HepG2 (cell line): ENCODE data around the gene CAPZA1. TPM values are rescaled to one million over a fixed set of nuclear protein-coding genes. Genes with fewer than 3 reads are reported as not detected.

Source experiments
- ATF2 ChIP-seq: sonication (generic); formaldehyde crosslinking; IDR thresholded peaks from 2 replicates; pipeline ENCODE4 v1.4.0; 2020; ENCODE audit warnings: missing genetic modification reagents
- CREB1 ChIP-seq, 2 experiments: fragments of 450-650 bp in 1 of 2; IDR thresholded peaks; 2 replicates each; pipeline ENCODE4 v1.6.1; 2016 to 2017; ENCODE audit warnings: control low read depth in 1 of 2, mild to moderate bottlenecking in 1 of 2, missing compliant biosample characterization in 1 of 2, missing genetic modification characterization in 1 of 2
- GATAD2A ChIP-seq: IDR thresholded peaks from 2 replicates; pipeline ENCODE4 v1.6.1; 2016
- HNF1A ChIP-seq, 2 experiments: sonication (generic) in 1 of 2; formaldehyde crosslinking in 1 of 2; IDR thresholded peaks; 2 replicates each; pipeline versions ENCODE4 v1.4.0 to v1.6.1; 2016 to 2020; ENCODE audit warnings: borderline replicate concordance in 1 of 2, low read depth in 1 of 2, mild to moderate bottlenecking in 1 of 2, missing genetic modification reagents in 1 of 2
- JUND ChIP-seq: sonication (generic); formaldehyde crosslinking; IDR thresholded peaks from 2 replicates; pipeline ENCODE4 v1.8.0; 2022; ENCODE audit warnings: mild to moderate bottlenecking, missing genetic modification reagents
- PHB2 ChIP-seq: fragments of 450-650 bp; IDR thresholded peaks from 2 replicates; pipeline ENCODE4 v1.6.1; 2018; ENCODE audit not compliant: partially characterized antibody
- TRAFD1 ChIP-seq: sonication (generic); formaldehyde crosslinking; IDR thresholded peaks from 2 replicates; pipeline ENCODE4 v1.5.1; 2020; ENCODE audit warnings: missing genetic modification reagents, mild to moderate bottlenecking, borderline replicate concordance
- ZBTB7A ChIP-seq: sonication (generic); formaldehyde crosslinking; IDR thresholded peaks from 2 replicates; pipeline ENCODE4 v1.8.0; 2022; ENCODE audit warnings: mild to moderate bottlenecking, missing genetic modification reagents
- ZNF333 ChIP-seq: sonication (generic); formaldehyde crosslinking; IDR thresholded peaks from 2 replicates; pipeline ENCODE4 v1.4.0; 2020; ENCODE audit warnings: mild to moderate bottlenecking, missing genetic modification reagents, borderline replicate concordance
- ZNF335 ChIP-seq: sonication (generic); formaldehyde crosslinking; IDR thresholded peaks from 2 replicates; pipeline ENCODE4 v1.4.0; 2020; ENCODE audit warnings: missing genetic modification reagents
- ZNF446 ChIP-seq: sonication (generic); formaldehyde crosslinking; IDR thresholded peaks from 2 replicates; pipeline ENCODE4 v1.5.0; 2020; ENCODE audit warnings: mild to moderate bottlenecking, missing genetic modification reagents
- ZNF605 ChIP-seq: sonication (generic); formaldehyde crosslinking; IDR thresholded peaks from 2 replicates; pipeline ENCODE4 v1.8.0; 2022; ENCODE audit warnings: mild to moderate bottlenecking, missing genetic modification reagents
- polyA plus RNA-seq, 8 experiments: library from polyadenylated mRNA; depleted of rRNA in 3 of 8; stranded (reverse) in 7 of 8; unstranded in 1 of 8; fragments of >200 nt; fragmentation: Illumina TruSeq in 4 of 8; extraction: Trizol in 4 of 8; gene quantifications; 2 replicates each; pipeline versions ENCODE4 v1.2.1 to v1.2.3, GENCODE V29; 2011 to 2016; ENCODE audit warnings: low read depth in 4 of 8, missing spikeins in 1 of 8, mixed read lengths in 1 of 8; ENCODE audit not compliant: insufficient read depth in 1 of 8
- total RNA-seq, 5 experiments: library from RNA; depleted of rRNA; stranded (reverse); fragments of >200 nt; fragmentation: Illumina TruSeq; extraction: Trizol; gene quantifications; 2 replicates each; pipeline ENCODE4 v1.2.3, GENCODE V29; 2016; ENCODE audit warnings: low read depth in 1 of 5
- TF ChIP-seq, protein P1 (sequence below): sonication (generic); formaldehyde crosslinking; IDR thresholded peaks from 2 replicates; pipeline ENCODE4 v1.4.0; 2020; ENCODE audit warnings: missing genetic modification reagents
- TF ChIP-seq, protein P2 (sequence below): IDR thresholded peaks from 2 replicates; pipeline ENCODE4 v1.6.1; 2016; ENCODE audit warnings: mild to moderate bottlenecking

Gene CAPZA1
- total and polyA plus RNA-seq, 2 of the 13 experiments (the other 11 are each of a cell fraction or from before 2014, with no cell fraction given): 67.0 to 117 TPM

DNA sequence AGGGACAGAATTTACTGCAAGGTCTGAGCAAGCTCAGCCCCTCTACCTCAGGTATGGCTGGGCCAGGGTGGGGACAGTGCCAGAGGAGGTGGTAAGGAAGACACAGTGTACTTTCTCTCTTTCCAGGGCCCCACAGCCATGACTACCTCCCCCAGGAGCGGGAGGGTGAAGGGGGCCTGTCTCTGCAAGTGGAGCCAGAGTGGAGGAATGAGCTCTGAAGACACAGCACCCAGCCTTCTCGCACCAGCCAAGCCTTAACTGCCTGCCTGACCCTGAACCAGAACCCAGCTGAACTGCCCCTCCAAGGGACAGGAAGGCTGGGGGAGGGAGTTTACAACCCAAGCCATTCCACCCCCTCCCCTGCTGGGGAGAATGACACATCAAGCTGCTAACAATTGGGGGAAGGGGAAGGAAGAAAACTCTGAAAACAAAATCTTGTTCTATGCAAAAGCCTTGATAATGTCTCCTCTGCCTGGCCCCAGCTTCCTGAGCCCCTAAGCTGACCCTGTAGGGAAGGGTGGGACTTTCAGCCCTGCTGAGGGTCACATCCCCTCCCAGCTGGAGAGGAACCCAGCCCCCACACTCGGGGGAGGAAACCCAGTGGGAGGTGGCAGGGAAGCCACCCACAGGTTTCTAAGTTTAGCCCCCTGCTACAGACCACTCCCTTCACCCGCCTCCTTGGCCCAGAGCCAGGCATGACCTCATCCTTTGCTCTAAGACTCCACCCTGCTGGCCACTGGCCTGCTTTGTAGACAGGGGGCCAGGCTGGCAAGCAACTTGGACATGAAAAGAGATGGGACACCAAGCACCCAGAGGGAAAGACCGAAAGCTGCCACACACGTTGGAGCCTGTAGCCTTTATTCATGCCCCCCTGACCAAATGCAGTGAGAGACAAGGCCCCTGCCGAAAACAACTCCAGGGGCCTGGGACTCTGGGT, 80.9 kb downstream of the CAPZA1 start (continued):
- TF ChIP-seq, protein P1, sequence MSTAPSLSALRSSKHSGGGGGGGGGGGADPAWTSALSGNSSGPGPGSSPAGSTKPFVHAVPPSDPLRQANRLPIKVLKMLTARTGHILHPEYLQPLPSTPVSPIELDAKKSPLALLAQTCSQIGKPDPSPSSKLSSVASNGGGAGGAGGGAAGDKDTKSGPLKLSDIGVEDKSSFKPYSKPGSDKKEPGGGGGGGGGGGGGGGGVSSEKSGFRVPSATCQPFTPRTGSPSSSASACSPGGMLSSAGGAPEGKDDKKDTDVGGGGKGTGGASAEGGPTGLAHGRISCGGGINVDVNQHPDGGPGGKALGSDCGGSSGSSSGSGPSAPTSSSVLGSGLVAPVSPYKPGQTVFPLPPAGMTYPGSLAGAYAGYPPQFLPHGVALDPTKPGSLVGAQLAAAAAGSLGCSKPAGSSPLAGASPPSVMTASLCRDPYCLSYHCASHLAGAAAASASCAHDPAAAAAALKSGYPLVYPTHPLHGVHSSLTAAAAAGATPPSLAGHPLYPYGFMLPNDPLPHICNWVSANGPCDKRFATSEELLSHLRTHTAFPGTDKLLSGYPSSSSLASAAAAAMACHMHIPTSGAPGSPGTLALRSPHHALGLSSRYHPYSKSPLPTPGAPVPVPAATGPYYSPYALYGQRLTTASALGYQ: no peak
- TF ChIP-seq ZNF446 (no peak), JUND (CRISPR knock-in tag) (peak; percentile 92), CREB1 (IDR thresholded peaks at IDR 0.05) (0 out of 2 replicates have a peak, but pooled peaks have one; percentile 6), CREB1 (CRISPR knock-in tag; IDR thresholded peaks at IDR 0.05) (no peak), ZBTB7A (CRISPR knock-in tag) (no peak), ATF2 (peak; percentile 100), PHB2 (no peak), ZNF605 (CRISPR knock-in tag) (0 out of 2 replicates have a peak, but pooled peaks have one; percentile 35), TRAFD1 (CRISPR knock-in tag) (no peak), GATAD2A (peak; percentile 69), ZNF335 (CRISPR knock-in tag) (0 out of 2 replicates have a peak, but pooled peaks have one; percentile 17), ZNF333 (CRISPR knock-in tag) (0 out of 2 replicates have a peak, but pooled peaks have one; percentile 59), HNF1A (IDR thresholded peaks at IDR 0.05; ENCODE audit: low read depth) (0 out of 2 replicates have a peak, but pooled peaks have one; percentile 20), HNF1A (CRISPR knock-in tag; IDR thresholded peaks at IDR 0.05; ENCODE audit: borderline replicate concordance) (no peak)
- TF ChIP-seq, protein P2, sequence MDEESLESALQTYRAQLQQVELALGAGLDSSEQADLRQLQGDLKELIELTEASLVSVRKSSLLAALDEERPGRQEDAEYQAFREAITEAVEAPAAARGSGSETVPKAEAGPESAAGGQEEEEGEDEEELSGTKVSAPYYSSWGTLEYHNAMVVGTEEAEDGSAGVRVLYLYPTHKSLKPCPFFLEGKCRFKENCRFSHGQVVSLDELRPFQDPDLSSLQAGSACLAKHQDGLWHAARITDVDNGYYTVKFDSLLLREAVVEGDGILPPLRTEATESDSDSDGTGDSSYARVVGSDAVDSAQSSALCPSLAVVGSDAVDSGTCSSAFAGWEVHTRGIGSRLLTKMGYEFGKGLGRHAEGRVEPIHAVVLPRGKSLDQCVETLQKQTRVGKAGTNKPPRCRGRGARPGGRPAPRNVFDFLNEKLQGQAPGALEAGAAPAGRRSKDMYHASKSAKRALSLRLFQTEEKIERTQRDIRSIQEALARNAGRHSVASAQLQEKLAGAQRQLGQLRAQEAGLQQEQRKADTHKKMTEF: peak; percentile 59; the same call in 1 of the 2 replicates
